ENCODE data around the gene SAG.

- TF ChIP-seq ZNF672 (CRISPR knock-in tag; IDR thresholded peaks at IDR 0.05) (no peak), MXI1 (IDR thresholded peaks at IDR 0.05; ENCODE audit: borderline replicate concordance, low read depth, low read length) (no peak), NR3C1 (CRISPR knock-in tag; IDR thresholded peaks at IDR 0.05) (no peak)
These were observed 24.5 kb downstream of the SAG start for GRCh38 chr2:233332125-233332524.
